ENCODE measurements around the gene SHC3. TPM values are rescaled to one million over a fixed set of nuclear protein-coding genes. Genes with fewer than 3 reads are reported as not detected.
A peak's percentile ranks its signal among the peaks of the same experiment; 100 is the strongest.

The SHC3 gene
- total RNA-seq, 1 experiment from 2014 or later, result 1.8 TPM

- Histone ChIP-seq H3K56ac (ENCODE audit: insufficient read length, low read depth, low read length) (no peak overlapping the region), H4K5ac (ENCODE audit: insufficient read length, low read depth, low read length) (no peak overlapping the region), H3K79me2 (ENCODE audit: insufficient read depth, low read length) (no peaks in the 10 kb centered on the region), H3K9ac (ENCODE audit: extremely low read depth, insufficient read length, low read length) (no peak overlapping the region), H2BK12ac (ENCODE audit: insufficient read length, low read depth, low read length) (no peak overlapping the region), H4K20me1 (ENCODE audit: control insufficient read depth, insufficient read depth, insufficient read length) (no peaks in the 10 kb centered on the region), H3T11ph (ENCODE audit: low read length) (no peak overlapping the region), H2AK5ac (ENCODE audit: insufficient read length, low read length) (no peak overlapping the region), H3K18ac (ENCODE audit: insufficient read length, low read depth, low read length) (no peak overlapping the region), H3K4ac (ENCODE audit: low read depth, low read length) (no peak overlapping the region), H3K14ac (ENCODE audit: insufficient read depth, low read length) (no peak overlapping the region), H2BK20ac (ENCODE audit: low read depth, low read length, poor library complexity, severe bottlenecking) (no peak overlapping the region), H2BK15ac (ENCODE audit: low read depth, low read length) (no peak overlapping the region), H3K23ac (ENCODE audit: insufficient read length, low read depth, low read length) (no peak overlapping the region), H4K91ac (ENCODE audit: insufficient read length, low read depth, low read length) (no peak overlapping the region), H3K4me2 (ENCODE audit: insufficient read depth, insufficient read length, low read length) (no peak overlapping the region), H3K79me1 (ENCODE audit: insufficient read depth, low read depth, low read length, poor library complexity, severe bottlenecking) (no peaks in the 10 kb centered on the region), H4K8ac (replicated peaks; ENCODE audit: insufficient read length, low read depth, low read length) (no peak overlapping the region), H3K23me2 (ENCODE audit: insufficient read length, low read depth, low read length, poor library complexity, severe bottlenecking) (no peaks in the 10 kb centered on the region), H2BK5ac (ENCODE audit: insufficient read length, low read length) (no peak overlapping the region), H3K27ac (ENCODE audit: insufficient read length, low read depth, low read length) (no peak overlapping the region), H3K9me3 (ENCODE audit: control insufficient read depth, low read depth, low read length) (no peaks in the 10 kb centered on the region), H2BK120ac (ENCODE audit: low read depth, low read length, poor library complexity, severe bottlenecking) (no peak overlapping the region), H3K4me1 (ENCODE audit: insufficient read depth, low read length) (no peaks in the 10 kb centered on the region), H3K27me3 (ENCODE audit: insufficient read depth, low read length) (no peaks in the 10 kb centered on the region), H2AFZ (ENCODE audit: low read length) (no peak overlapping the region)
- DNase-seq, result no peak
- Mint-ChIP-seq H3K9me3 (no peaks in the 10 kb centered on the region), H3K27me3 (ENCODE audit: low read depth) (peaks cover 4% of the 10 kb centered on the region), H3K36me3 (ENCODE audit: insufficient read depth in 1 of 3, low read depth in 3 of 3) (no peaks in the 10 kb centered on the region), H3K27ac (peak overlapping the region in 1 of 3 experiments; percentile 40; a peak in 1 of 7 replicates), H3K4me1 (peaks cover 8% of the 10 kb centered on the region in 2 experiments), H3K4me3 (no peak overlapping the region)
- no CpG with 5 or more reads among the region's 4 CpGs for WGBS (ENCODE audit: extremely low coverage, insufficient read length, low lambda C conversion rate)
- TF ChIP-seq, protein P1, sequence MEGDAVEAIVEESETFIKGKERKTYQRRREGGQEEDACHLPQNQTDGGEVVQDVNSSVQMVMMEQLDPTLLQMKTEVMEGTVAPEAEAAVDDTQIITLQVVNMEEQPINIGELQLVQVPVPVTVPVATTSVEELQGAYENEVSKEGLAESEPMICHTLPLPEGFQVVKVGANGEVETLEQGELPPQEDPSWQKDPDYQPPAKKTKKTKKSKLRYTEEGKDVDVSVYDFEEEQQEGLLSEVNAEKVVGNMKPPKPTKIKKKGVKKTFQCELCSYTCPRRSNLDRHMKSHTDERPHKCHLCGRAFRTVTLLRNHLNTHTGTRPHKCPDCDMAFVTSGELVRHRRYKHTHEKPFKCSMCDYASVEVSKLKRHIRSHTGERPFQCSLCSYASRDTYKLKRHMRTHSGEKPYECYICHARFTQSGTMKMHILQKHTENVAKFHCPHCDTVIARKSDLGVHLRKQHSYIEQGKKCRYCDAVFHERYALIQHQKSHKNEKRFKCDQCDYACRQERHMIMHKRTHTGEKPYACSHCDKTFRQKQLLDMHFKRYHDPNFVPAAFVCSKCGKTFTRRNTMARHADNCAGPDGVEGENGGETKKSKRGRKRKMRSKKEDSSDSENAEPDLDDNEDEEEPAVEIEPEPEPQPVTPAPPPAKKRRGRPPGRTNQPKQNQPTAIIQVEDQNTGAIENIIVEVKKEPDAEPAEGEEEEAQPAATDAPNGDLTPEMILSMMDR (conservative IDR thresholded peaks at IDR 0.05), result no peak
Measured at GRCh38 chr9:88968799-88969198, 209.8 kb downstream of the SHC3 start.

Measured in H9 (cell line).